GM12875 (cell line): ENCODE data around the gene PALLD.

Experiments
- H3K4me3 ChIP-seq: one replicate; pipeline ENCODE4 v1.5.1; 2011; ENCODE audit warnings: low read depth, low read length, control low read depth
- CTCF ChIP-seq: IDR thresholded peaks from 2 replicates; pipeline ENCODE4 v1.5.1; 2011; ENCODE audit warnings: low read depth, mild to moderate bottlenecking, control low read depth, inconsistent platforms, low read length, moderate library complexity, borderline replicate concordance; ENCODE audit not compliant: insufficient read depth

Gene PALLD

GRCh38 chr4:168925789-168926490 is 429.1 kb downstream of the PALLD start:
- no peak for TF ChIP-seq CTCF
- H3K4me3 ChIP-seq: no peak overlapping the region

- no peak for TF ChIP-seq CTCF
- H3K4me3 ChIP-seq: no peak overlapping the region
These were observed 431.5 kb downstream of the PALLD start for GRCh38 chr4:168928346-168928745.

GRCh38 chr4:168928875-168929274 is 432.0 kb downstream of the PALLD start:
- TF ChIP-seq CTCF: no peak

GRCh38 chr4:168930413-168931196 is 433.8 kb downstream of the PALLD start:
- H3K4me3 ChIP-seq: no peak overlapping the region
- no peak for TF ChIP-seq CTCF

More at GRCh38 chr4:168928875-168929274, 432.0 kb downstream of the PALLD start:
- no peak overlapping the region for H3K4me3 ChIP-seq

- no peak overlapping the region for H3K4me3 ChIP-seq
- no peak for TF ChIP-seq CTCF
These were observed 434.4 kb downstream of the PALLD start for GRCh38 chr4:168931215-168931650.

GRCh38 chr4:168932138-168932537 is 435.3 kb downstream of the PALLD start:
- H3K4me3 ChIP-seq: no peak overlapping the region
- TF ChIP-seq CTCF: no peak
